NCI-H2227 (cell line): Measurements from ENCODE around the gene ANO9.

Source experiments
- DNase-seq: peaks from one replicate; lab custom pipeline; 2025; ENCODE audit not compliant: unreplicated experiment; lab: John Stamatoyannopoulos, UW

ANO9 gene

GRCh38 chr11:387193-387793, 54.5 kb downstream of the ANO9 start:
- no peak for DNase-seq

GRCh38 chr11:386483-386882, 55.3 kb downstream of the ANO9 start:
- no peak for DNase-seq

- DNase-seq: no peak
Observed at GRCh38 chr11:385594-386351, 56.0 kb downstream of the ANO9 start.

GRCh38 chr11:384511-384910, 57.3 kb downstream of the ANO9 start:
- DNase-seq: no peak

GRCh38 chr11:383431-383830, 58.4 kb downstream of the ANO9 start:
- no peak for DNase-seq

GRCh38 chr11:382081-382629, 59.7 kb downstream of the ANO9 start:
- no peak for DNase-seq

GRCh38 chr11:381501-382072, 60.2 kb downstream of the ANO9 start:
- DNase-seq: no peak

GRCh38 chr11:380996-381395, 60.8 kb downstream of the ANO9 start:
- DNase-seq: no peak

- no peak for DNase-seq
Observed at GRCh38 chr11:380491-380890, 61.3 kb downstream of the ANO9 start.

- DNase-seq: no peak
Observed at GRCh38 chr11:380095-380480, 61.7 kb downstream of the ANO9 start.

- no peak for DNase-seq
Observed at GRCh38 chr11:379205-380094, 62.4 kb downstream of the ANO9 start.

- DNase-seq: no peak
Observed at GRCh38 chr11:377883-378500, 63.8 kb downstream of the ANO9 start.

GRCh38 chr11:377174-377865, 64.5 kb downstream of the ANO9 start:
- no peak for DNase-seq

- no peak for DNase-seq
Observed at GRCh38 chr11:376531-377173, 65.2 kb downstream of the ANO9 start.

- no peak for DNase-seq
Observed at GRCh38 chr11:375065-376025, 66.5 kb downstream of the ANO9 start.

GRCh38 chr11:373716-374551, 67.9 kb downstream of the ANO9 start:
- DNase-seq: no peak

- DNase-seq: no peak
Observed at GRCh38 chr11:372809-373715, 68.7 kb downstream of the ANO9 start.
